HG03108 (cell line): ENCODE data around the gene NHSL1.
A peak's percentile ranks its signal among the peaks of the same experiment; 100 is the strongest.
"Not testable (repeated sequence)": the region's sequence is repeated elsewhere in the genome, so short reads cannot be mapped to it uniquely, and the experiment has no call there.

Experiments used
- ATAC-seq: cut with Tn5 transposase; IDR thresholded peaks from one replicate; pipeline ENCODE4 v1.9.1; 2021; ENCODE audit warnings: moderate library complexity; ENCODE audit not compliant: unreplicated experiment

Gene NHSL1

GRCh38 chr6:138429761-138430160, 69.5 kb downstream of the NHSL1 start:
- ATAC-seq, result no peak

DNA sequence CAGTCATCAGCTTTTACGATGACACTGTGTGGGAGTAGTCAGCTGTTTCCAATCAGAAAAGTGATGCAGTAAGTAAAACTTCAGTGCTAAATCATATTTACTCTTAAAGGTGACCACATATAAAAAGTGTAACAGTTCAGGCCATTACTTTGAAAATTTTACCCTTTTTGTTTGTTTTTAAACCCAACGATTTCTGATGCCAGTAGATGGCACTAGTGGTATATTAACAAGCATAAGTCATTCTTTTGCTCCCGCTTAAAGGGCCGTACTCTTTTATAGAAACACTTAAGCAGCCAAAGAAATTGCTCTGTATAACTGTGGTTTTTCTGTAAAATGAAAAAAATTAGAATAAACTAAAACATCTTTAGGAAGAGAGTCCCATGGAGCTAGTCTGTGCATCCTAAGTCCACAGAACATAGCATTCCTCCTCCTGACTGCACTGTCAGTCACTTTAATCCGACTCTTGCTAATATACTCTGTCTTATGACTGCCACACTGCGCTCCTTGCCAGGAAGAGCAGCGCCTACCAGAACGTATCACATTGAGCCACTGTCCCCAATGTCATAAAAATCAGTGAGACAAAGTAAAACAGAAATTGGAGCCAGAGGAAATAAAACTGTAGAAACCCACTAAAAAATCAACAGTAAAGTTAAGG, 70.2 kb downstream of the NHSL1 start:
- ATAC-seq, result no peak

DNA sequence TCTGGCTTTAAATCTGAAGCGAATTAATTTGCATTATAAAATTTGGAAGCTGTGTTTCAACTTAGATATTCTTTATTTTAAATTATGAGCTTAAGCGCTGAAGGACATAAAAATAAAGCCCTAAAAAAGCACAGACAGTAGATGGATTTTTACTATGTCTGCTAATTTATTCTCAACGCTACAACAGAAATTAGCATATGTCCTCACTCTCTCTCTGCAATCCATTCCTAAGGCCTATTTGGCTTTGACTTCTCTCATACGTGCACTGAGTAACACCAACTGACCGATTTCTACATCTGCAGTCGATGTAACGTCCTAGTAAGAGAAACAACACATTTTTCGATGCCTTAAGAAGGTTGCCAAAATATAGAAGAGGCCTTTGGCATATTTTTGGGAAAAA, 71.6 kb downstream of the NHSL1 start:
- no peak for ATAC-seq

- ATAC-seq, result no peak
These were observed 72.7 kb downstream of the NHSL1 start for GRCh38 chr6:138426500-138427123.

GRCh38 chr6:138425256-138425655, 74.0 kb downstream of the NHSL1 start:
- ATAC-seq, result not testable (repeated sequence)

- no peak for ATAC-seq
These were observed 75.0 kb downstream of the NHSL1 start for GRCh38 chr6:138424004-138424904.

DNA sequence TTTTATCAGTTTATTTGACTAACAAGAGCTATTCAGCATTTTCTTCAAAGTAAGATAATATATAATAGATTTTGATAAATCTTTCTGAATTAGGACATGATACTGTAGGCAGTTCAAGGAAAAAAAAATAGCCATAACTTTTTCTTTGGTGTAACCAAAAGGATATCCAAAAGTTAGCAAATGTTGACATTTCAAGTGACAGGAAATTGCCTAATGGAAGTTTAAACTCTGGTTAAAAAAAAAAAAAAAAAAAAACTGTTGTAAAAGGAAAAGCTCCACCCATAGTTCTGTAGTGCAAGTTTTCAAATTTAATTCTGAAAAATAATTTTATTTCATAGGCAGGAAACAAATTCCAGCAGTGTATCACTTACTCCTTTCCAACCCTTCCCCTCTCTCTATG, 76.4 kb downstream of the NHSL1 start:
- ATAC-seq, result no peak

- ATAC-seq, result no peak
These were observed 77.7 kb downstream of the NHSL1 start for GRCh38 chr6:138421608-138422007.

DNA sequence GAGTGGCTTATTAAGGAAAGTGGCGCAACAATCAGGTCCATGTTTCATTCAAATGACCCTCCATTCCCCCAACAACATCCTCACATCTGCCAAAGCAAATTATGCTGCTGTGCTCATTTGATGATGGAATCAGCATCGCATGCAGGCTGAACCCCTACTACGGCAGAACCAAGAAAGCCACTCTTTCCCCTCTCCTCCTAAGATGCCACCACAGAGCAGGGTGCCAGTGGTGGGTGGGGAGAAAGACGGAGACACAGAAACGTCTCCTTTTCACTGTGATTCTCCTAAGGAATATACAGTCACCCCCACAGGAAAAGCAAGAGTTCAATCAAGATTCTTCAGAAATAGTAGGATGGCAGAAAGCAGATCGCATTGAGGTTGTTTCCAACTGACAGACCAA, 78.2 kb downstream of the NHSL1 start:
- no peak for ATAC-seq

GRCh38 chr6:138420356-138420755, 78.9 kb downstream of the NHSL1 start:
- ATAC-seq, result no peak

DNA sequence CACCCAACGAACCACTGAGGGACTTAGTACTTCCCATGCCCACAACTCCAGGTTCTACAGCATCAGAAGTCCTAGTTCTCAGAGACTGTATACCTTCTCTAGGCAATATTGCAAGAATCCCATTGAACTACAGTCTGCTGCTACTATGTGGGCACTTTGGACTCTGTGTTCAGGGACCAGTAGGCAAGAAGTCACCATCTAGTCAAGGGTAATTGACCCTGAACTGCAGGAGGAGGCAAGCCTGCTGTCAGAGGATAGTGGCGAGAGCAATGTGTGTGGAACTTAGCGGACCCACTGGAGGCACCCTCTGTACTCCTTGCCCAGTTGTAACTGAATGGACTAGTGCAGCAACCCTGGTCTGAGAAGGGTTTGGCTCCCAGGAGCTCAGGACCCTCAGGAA, 79.5 kb downstream of the NHSL1 start:
- no peak for ATAC-seq

DNA sequence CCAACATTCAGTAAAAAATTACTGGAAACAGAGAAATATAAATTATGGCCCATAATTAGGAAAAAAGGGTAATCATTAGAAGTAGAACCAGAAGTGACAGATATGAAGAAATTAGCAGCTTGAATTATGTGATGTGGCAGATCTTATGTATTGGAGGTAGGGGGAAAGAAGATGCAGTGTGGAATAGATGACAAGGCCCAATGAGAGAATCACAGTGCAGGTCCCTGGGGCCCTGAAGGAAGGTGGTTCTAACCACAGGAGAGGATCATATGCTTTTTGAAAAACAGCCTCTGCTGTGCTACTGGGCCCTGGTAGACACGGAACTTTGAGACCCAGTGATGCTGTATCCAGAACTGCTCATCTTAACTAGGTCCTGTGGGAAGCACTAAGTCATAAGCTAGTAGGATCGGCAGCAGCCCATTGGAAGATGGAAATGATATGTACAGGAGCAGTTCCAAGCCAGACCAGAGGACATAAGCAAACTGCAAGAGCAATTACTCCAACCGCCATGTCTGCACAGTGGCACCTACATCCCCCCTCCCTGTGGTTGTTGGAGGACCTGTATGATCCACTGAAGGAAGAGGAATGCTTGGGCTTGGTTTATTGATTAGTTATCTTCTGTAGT, 81.1 kb downstream of the NHSL1 start:
- no peak for ATAC-seq

- no peak for ATAC-seq
These were observed 81.7 kb downstream of the NHSL1 start for GRCh38 chr6:138417493-138418117.

GRCh38 chr6:138416206-138416605, 83.1 kb downstream of the NHSL1 start:
- ATAC-seq, result no peak

DNA sequence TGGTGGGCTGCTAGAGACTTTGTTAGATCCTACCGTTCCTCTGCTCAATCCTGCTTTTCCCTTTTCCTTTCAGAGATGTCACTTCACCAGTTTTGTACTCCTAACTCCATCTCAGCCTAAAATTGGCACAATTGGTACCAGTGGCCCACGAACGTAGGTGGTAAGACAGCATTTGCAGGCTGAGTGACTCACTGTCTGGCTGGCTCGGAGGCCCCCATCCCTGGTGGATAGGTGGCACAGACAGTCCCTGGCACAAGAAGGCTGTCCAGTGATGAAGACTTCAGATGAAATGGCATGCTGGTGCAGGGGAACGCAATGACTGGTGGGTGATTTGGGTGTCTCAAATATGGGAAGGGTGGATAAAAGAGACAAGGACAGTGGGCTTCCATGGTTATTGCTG, 84.2 kb downstream of the NHSL1 start:
- no peak for ATAC-seq

GRCh38 chr6:138410972-138411880, 88.1 kb downstream of the NHSL1 start:
- ATAC-seq, result peak; percentile 45

- no peak for ATAC-seq
These were observed 89.1 kb downstream of the NHSL1 start for GRCh38 chr6:138410048-138410735.

DNA sequence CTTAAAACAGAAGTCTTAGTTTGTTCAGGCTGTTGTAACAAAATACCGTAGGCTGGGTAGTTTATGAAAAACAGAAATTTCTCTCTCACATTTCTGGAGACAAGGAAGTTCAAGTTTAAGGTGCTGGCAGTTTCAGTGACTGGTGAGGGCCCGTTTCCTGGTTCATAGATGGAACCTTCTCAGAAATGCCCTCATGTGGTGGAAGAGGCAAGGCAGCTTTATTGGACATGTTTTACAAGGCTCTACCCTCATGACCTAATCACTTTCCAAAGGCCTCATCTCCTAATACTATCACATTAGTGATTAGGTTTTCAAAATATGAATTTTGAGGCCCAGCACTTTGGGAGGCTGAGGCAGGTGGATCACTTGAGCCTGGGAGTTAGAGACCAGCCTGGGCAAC, 92.9 kb downstream of the NHSL1 start:
- ATAC-seq, result no peak

DNA sequence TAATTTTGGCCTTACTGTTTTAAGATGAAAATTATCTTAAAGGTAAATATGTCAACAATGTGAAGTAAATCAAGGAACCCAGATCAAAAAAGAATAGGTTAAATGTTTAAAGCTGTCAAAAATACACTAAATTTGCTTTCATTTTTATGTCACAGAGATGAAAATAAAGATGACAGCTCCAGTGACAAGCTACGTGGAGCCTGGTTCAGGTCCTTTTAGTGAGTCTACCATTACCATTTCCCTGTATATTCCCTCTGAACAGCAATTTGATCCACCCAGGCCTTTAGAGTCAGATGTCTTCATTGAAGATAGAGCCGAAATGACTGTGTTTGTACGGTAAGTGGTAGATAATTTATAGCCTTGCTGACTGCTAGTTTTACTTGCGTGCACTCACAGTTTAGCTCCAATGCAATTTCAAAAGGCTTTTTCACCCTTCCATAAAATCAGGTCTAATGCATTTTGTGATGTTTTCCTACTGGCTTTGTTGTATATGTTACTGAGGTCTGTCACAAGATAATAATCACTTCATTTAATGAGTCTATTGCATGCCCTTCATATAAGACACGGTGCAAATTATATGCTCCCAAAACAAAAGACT, 93.4 kb downstream of the NHSL1 start:
- no peak for ATAC-seq
